K562 (cell line): Measurements from ENCODE around the gene ERBB3. TPM values are rescaled to one million over a fixed set of nuclear protein-coding genes. Genes with fewer than 3 reads are reported as not detected.

Experiments used
- ATAC-seq: fragments of 200-7000 bp; cut with Tn5 transposase; 3 replicates; pipeline ENCODE4 v1.9.1; 2020; ENCODE audit warnings: moderate library complexity
- BruUV-seq: library from RNA; stranded (reverse); fragments of 400-500 nt; replicated peaks from 2 replicates; lab custom pipeline; 2021; lab: Mats Ljungman, UMichigan
- CTCF ChIA-PET: fragments of 300-600 bp; formaldehyde crosslinking; extraction: SDS; loops from one replicate; lab custom pipeline; 2021; ENCODE audit warnings: low intra/inter-chr PET ratio; lab: Yijun Ruan, JAX
- POLR2A ChIA-PET: fragments of 300-600, 350-650 bp; sonication (Branson Sonifier 250); formaldehyde crosslinking; extraction: SDS; loops from one replicate; lab custom pipeline; 2021; ENCODE audit warnings: antibody characterized with exemption, inconsistent platforms; lab: Yijun Ruan, JAX
- DNase-seq, 4 experiments: peaks; one replicate each; pipeline versions ENCODE4 v3.0.0 to v3.0.0-alpha.2; 2011 to 2018; ENCODE audit warnings: low spot score in 3 of 4, mixed read lengths in 3 of 4; ENCODE audit errors: extremely low read depth in 1 of 4
- FAIRE-seq: peaks from 2 replicates; lab custom pipeline; 2011; peaks lifted over from hg19 to GRCh38; lab: Jason Lieb, UNC
- H2AFZ ChIP-seq: 2 replicates; pipeline ENCODE4 v1.6.0; 2011; ENCODE audit warnings: low read depth, low read length, control low read depth, inconsistent platforms
- H3K27ac ChIP-seq: fragments of 200-600 bp; 3 replicates; pipeline ENCODE4 v1.8.0; 2011; ENCODE audit warnings: low read depth, mild to moderate bottlenecking, control low read depth, inconsistent platforms, low read length, moderate library complexity, mixed read lengths; ENCODE audit errors: extremely low read depth
- H3K27me3 ChIP-seq, 2 experiments: fragments of 300-600 bp in 1 of 2; 2 replicates in 1 of 2; 3 replicates in 1 of 2; pipeline versions ENCODE4 v1.6.0 to v1.8.0; 2011; ENCODE audit warnings: inconsistent platforms in 2 of 2, low read length in 2 of 2, mild to moderate bottlenecking in 1 of 2, mixed read lengths in 1 of 2, moderate library complexity in 1 of 2; ENCODE audit not compliant: control insufficient read depth in 2 of 2, insufficient read depth in 2 of 2
- H3K36me3 ChIP-seq: fragments of 300-600 bp; 3 replicates; pipeline ENCODE4 v1.8.0; 2011; ENCODE audit warnings: mild to moderate bottlenecking, low read length, inconsistent platforms; ENCODE audit not compliant: control insufficient read depth, insufficient read depth
- H3K4me1 ChIP-seq, 2 experiments: fragments of 200-600 bp in 1 of 2; replicated peaks in 1 of 2; 2 replicates in 1 of 2; 3 replicates in 1 of 2; pipeline versions ENCODE4 v1.5.1 to v1.8.0; 2011; ENCODE audit warnings: inconsistent platforms in 2 of 2, low read length in 2 of 2, mild to moderate bottlenecking in 1 of 2, mixed read lengths in 1 of 2, moderate library complexity in 1 of 2; ENCODE audit not compliant: control insufficient read depth in 2 of 2, insufficient read depth in 2 of 2
- H3K4me2 ChIP-seq: 2 replicates; pipeline ENCODE4 v1.6.1; 2011; ENCODE audit warnings: low read length, control low read depth, inconsistent platforms, mixed read lengths; ENCODE audit not compliant: insufficient read depth
- H3K4me3 ChIP-seq: fragments of 200-600 bp; sonication (generic), shearing (Covaris generic); 2 replicates; pipeline ENCODE4 v1.5.1; 2016; ENCODE audit warnings: control low read depth, inconsistent platforms
- H3K79me2 ChIP-seq: fragments of 200-600 bp; 3 replicates; pipeline ENCODE4 v1.8.0; 2011; ENCODE audit warnings: low read length, inconsistent platforms; ENCODE audit not compliant: control insufficient read depth, insufficient read depth
- H3K9ac ChIP-seq, 2 experiments: 2 replicates each; pipeline versions ENCODE4 v1.6.0 to v1.6.1; 2011; ENCODE audit warnings: low read depth in 2 of 2, low read length in 2 of 2, control low read depth in 1 of 2, inconsistent platforms in 1 of 2, mild to moderate bottlenecking in 1 of 2, mixed read lengths in 1 of 2; ENCODE audit not compliant: insufficient read depth in 1 of 2
- H3K9me1 ChIP-seq: one replicate; pipeline ENCODE4 v1.6.0; 2011; ENCODE audit warnings: inconsistent platforms, mild to moderate bottlenecking, low read length, moderate library complexity; ENCODE audit not compliant: control insufficient read depth, insufficient read depth
- H3K9me3 ChIP-seq: replicated peaks from 2 replicates; pipeline ENCODE4 v1.5.1; 2011; ENCODE audit warnings: low read depth, low read length, inconsistent platforms; ENCODE audit not compliant: control insufficient read depth, insufficient read depth
- H4K20me1 ChIP-seq: replicated peaks from 2 replicates; pipeline ENCODE4 v1.6.1; 2011; ENCODE audit warnings: low read length, inconsistent platforms, mixed read lengths; ENCODE audit not compliant: control insufficient read depth, insufficient read depth
- BRF1 ChIP-seq: IDR thresholded peaks from 3 replicates; pipeline ENCODE4 v1.6.1; 2011; ENCODE audit warnings: borderline replicate concordance, mild to moderate bottlenecking; ENCODE audit not compliant: insufficient read length; ENCODE audit errors: extremely low read depth
- CBFA2T2 ChIP-seq: fragments of 450-650 bp; conservative IDR thresholded peaks from 2 replicates; pipeline ENCODE4 v1.6.1; 2017; ENCODE audit warnings: mild to moderate bottlenecking
- DPF2 ChIP-seq: fragments of 450-650 bp; IDR thresholded peaks from 2 replicates; pipeline ENCODE4 v1.6.1; 2016
- ELF4 ChIP-seq: fragments of 450-650 bp; formaldehyde crosslinking; IDR thresholded peaks from 2 replicates; pipeline ENCODE4 v1.4.0; 2022; ENCODE audit warnings: missing genetic modification characterization
- ETS2 ChIP-seq: IDR thresholded peaks from 2 replicates; pipeline ENCODE4 v1.6.1; 2016; ENCODE audit warnings: borderline replicate concordance, missing genetic modification characterization, mild to moderate bottlenecking, moderate library complexity, missing compliant biosample characterization; ENCODE audit not compliant: poor library complexity, severe bottlenecking
- HDAC8 ChIP-seq: fragments of 450-650 bp; IDR thresholded peaks from 2 replicates; pipeline ENCODE4 v1.6.1; 2016; ENCODE audit warnings: mild to moderate bottlenecking, missing genetic modification characterization, moderate library complexity, missing compliant biosample characterization
- HNRNPLL ChIP-seq: fragments of 200-400 bp; formaldehyde crosslinking; IDR thresholded peaks from 2 replicates; pipeline ENCODE4 v1.6.1; 2017; ENCODE audit warnings: low read length, low read depth, mild to moderate bottlenecking; ENCODE audit not compliant: poor library complexity, severe bottlenecking
- ILF3 ChIP-seq: fragments of 450-650 bp; IDR thresholded peaks from 2 replicates; pipeline ENCODE4 v1.6.1; 2018; ENCODE audit warnings: antibody characterized with exemption, mild to moderate bottlenecking, moderate library complexity, borderline replicate concordance
- MLLT1 ChIP-seq, 2 experiments: fragments of 450-650 bp; IDR thresholded peaks; 2 replicates each; pipeline ENCODE4 v1.6.1; 2016
- MTA1 ChIP-seq: fragments of 450-650 bp; IDR thresholded peaks from 2 replicates; pipeline ENCODE4 v1.6.1; 2017; ENCODE audit warnings: borderline replicate concordance
- NFRKB ChIP-seq: fragments of 450-650 bp; IDR thresholded peaks from 2 replicates; pipeline ENCODE4 v1.6.1; 2016; ENCODE audit warnings: low read depth
- NFXL1 ChIP-seq: fragments of 450-650 bp; formaldehyde crosslinking; IDR thresholded peaks from 2 replicates; pipeline ENCODE4 v1.4.0; 2021; ENCODE audit warnings: mild to moderate bottlenecking
- RB1 ChIP-seq: fragments of 450-650 bp; IDR thresholded peaks from 2 replicates; pipeline ENCODE4 v1.6.1; 2017; ENCODE audit warnings: low read depth, mild to moderate bottlenecking
- TEAD4 ChIP-seq, 2 experiments: sonication (generic) in 1 of 2; formaldehyde crosslinking in 1 of 2; IDR thresholded peaks; 2 replicates each; pipeline versions ENCODE4 v1.6.1 to v1.8.0; 2012 to 2022; ENCODE audit warnings: borderline replicate concordance in 1 of 2, inconsistent platforms in 1 of 2, low read length in 1 of 2, mild to moderate bottlenecking in 1 of 2, missing genetic modification reagents in 1 of 2
- TSC22D4 ChIP-seq: fragments of 450-650 bp; IDR thresholded peaks from 2 replicates; pipeline ENCODE4 v1.6.1; 2016; ENCODE audit warnings: missing genetic modification characterization, missing biosample characterization, control low read depth
- ZBTB26 ChIP-seq: fragments of 450-650 bp; formaldehyde crosslinking; IDR thresholded peaks from 2 replicates; pipeline ENCODE4 v1.4.0; 2022; ENCODE audit warnings: missing genetic modification characterization
- ZBTB43 ChIP-seq: sonication (generic); formaldehyde crosslinking; IDR thresholded peaks from 2 replicates; pipeline ENCODE4 v1.8.0; 2023; ENCODE audit warnings: mild to moderate bottlenecking, missing genetic modification reagents
- ZNF766 ChIP-seq: fragments of 200-800 bp; sonication (Bioruptor generic); conservative IDR thresholded peaks from 2 replicates; pipeline ENCODE4 v1.6.1; 2016; ENCODE audit warnings: missing genetic modification characterization, missing compliant biosample characterization
- ZNF785 ChIP-seq: fragments of 250-450 bp; sonication (Bioruptor Pico); IDR thresholded peaks from 2 replicates; pipeline ENCODE4 v1.4.0; 2020; ENCODE audit warnings: mild to moderate bottlenecking
- WGBS: fragments of 100-300 bp; shearing (Covaris generic); methylation state at CpG from one replicate; pipeline ENCODE4 v1.1.6; 2016; ENCODE audit warnings: low coverage, mixed read lengths; ENCODE audit not compliant: insufficient coverage; ENCODE audit errors: missing lambda C conversion rate; 5-methylcytosine and 5-hydroxymethylcytosine counted together
- in situ Hi-C: fragments of 300-500 bp; cut with MboI; formaldehyde crosslinking; loops from 4 replicates; pipeline ENCODE4 v1.15.0; 2018; ENCODE audit warnings: inconsistent platforms, mixed read lengths
- intact Hi-C: fragments of 100-400 bp; cut with micrococcal nuclease; formaldehyde crosslinking; loops from 2 replicates; pipeline ENCODE4 v1.14.2; 2022
- polyA plus RNA-seq, 8 experiments: library from polyadenylated mRNA; depleted of rRNA in 4 of 8; stranded (reverse) in 5 of 8; unstranded in 3 of 8; fragments of >200 nt; fragmentation: Nextera tagmentation in 2 of 8; fragmentation: Illumina TruSeq in 1 of 8; extraction: Ambion mirVana in 2 of 8; extraction: Trizol in 1 of 8; gene quantifications; 2 replicates each; pipeline versions ENCODE4 v1.2.1 to v1.2.3, GENCODE V29; 2011 to 2014; ENCODE audit warnings: inconsistent platforms in 1 of 8, missing spikeins in 1 of 8
- total RNA-seq, 7 experiments: library from RNA; depleted of rRNA in 6 of 7; stranded (reverse); fragments of >200 nt in 6 of 7; fragmentation: Illumina TruSeq in 2 of 7; extraction: Trizol in 2 of 7; gene quantifications; 2 replicates each; pipeline versions ENCODE4 v1.2.1 to v1.2.3, GENCODE V29; 2011 to 2021; ENCODE audit warnings: low replicate concordance in 1 of 7

Gene ERBB3
- total and polyA plus RNA-seq, 9 of the 15 experiments (the other 6 are each of a cell fraction or from before 2014, with no cell fraction given): 1.5 to 5.4 (median 3.8) TPM

- H3K27me3 ChIP-seq: no peaks in the 10 kb centered on the region
- H3K27ac ChIP-seq: peak overlapping the region; percentile 99
- H3K9me3 ChIP-seq: peaks cover 5% of the 10 kb centered on the region; the same call in 1 of the 2 replicates
- CTCF ChIA-PET: no interaction called here
- H3K9me1 ChIP-seq: no peaks in the 10 kb centered on the region
- POLR2A ChIA-PET: interaction anchor here (0.7 to 7.8 kb wide), 3 partner anchors 10 to 368 kb away, joined by 3 to 125 read pairs (median 4); partner anchors contain the start of genes RPL41 and ZC3H10
- peak overlapping the region; percentile 99 for H3K4me2 ChIP-seq
- peaks cover 70% of the 10 kb centered on the region for H3K36me3 ChIP-seq
- H2AFZ ChIP-seq: no peak overlapping the region
- peaks cover 47% of the 10 kb centered on the region for H3K79me2 ChIP-seq
- 54% methylated on average over 3 of the region's 3 CpGs for WGBS
- DNase-seq (peak in 2 of 4 experiments; percentile 40 to 59), ATAC-seq (no peak), FAIRE-seq (no peak)
- in situ Hi-C loops (no loop called here), intact Hi-C loops (no loop called here)
- no peak overlapping the region for H3K4me3 ChIP-seq
- H4K20me1 ChIP-seq: peaks cover 10% of the 10 kb centered on the region
- peak overlapping the region; percentile 21 to 35; a peak in 2 of 4 replicates for H3K9ac ChIP-seq
- peaks cover 11 to 25% of the 10 kb centered on the region in 2 experiments; a peak in 4 of 5 replicates for H3K4me1 ChIP-seq
- no TSS peak for BruUV-seq
- peak; percentile 51; the same call in 1 of the 2 replicates for TF ChIP-seq DPF2
- no peak for TF ChIP-seq MLLT1 (IDR thresholded peaks at IDR 0.05)
- peak; percentile 85 for TF ChIP-seq TEAD4 (IDR thresholded peaks at IDR 0.05; ENCODE audit: low read length)
- TF ChIP-seq TEAD4 (CRISPR knock-in tag; IDR thresholded peaks at IDR 0.05; ENCODE audit: borderline replicate concordance): no peak
- TF ChIP-seq NFXL1 (CRISPR knock-in tag): no peak
- TF ChIP-seq RB1: no peak
- TF ChIP-seq ZNF785 (CRISPR knock-in tag): no peak
- TF ChIP-seq ZNF766 (CRISPR knock-in tag): 0 out of 2 replicates have a peak, but pooled peaks have one; percentile 47
- TF ChIP-seq BRF1: no peak
- no peak for TF ChIP-seq HDAC8 (tag)
- TF ChIP-seq ETS2 (tag): no peak
- no peak for TF ChIP-seq NFRKB
- TF ChIP-seq ILF3: no peak
- no peak for TF ChIP-seq HNRNPLL
- TF ChIP-seq ZBTB26 (CRISPR knock-in tag): no peak
- TF ChIP-seq TSC22D4 (tag): no peak
- TF ChIP-seq CBFA2T2: peak; percentile 85
- TF ChIP-seq ZBTB43 (CRISPR knock-in tag): no peak
- peak; percentile 23; the same call in 1 of the 2 replicates for TF ChIP-seq MTA1
- no peak for TF ChIP-seq ELF4
Measured at GRCh38 chr12:56107242-56107641, 27.3 kb downstream of the ERBB3 start.
